Natural killer cell (primary cell): ENCODE data around the gene TBC1D10A. TPM values are rescaled to one million over a fixed set of nuclear protein-coding genes. Genes with fewer than 3 reads are reported as not detected.

Source experiments
- ATAC-seq, 3 donors: fragments of 150-1000 bp in 2 of 3; fragments of 200-7000 bp in 1 of 3; cut with Tn5 transposase; 1 replicate in 1 of 3; 2 replicates in 2 of 3; pipeline ENCODE4 v1.10.0; 2021; ENCODE audit warnings: mild to moderate bottlenecking in 2 of 3, moderate library complexity in 2 of 3
- DNase-seq, 2 donors: peaks; one replicate each; pipeline versions ENCODE4 v3.0.0 to v3.0.0-alpha.2; 2013 to 2021; ENCODE audit warnings: mixed read lengths in 1 of 2
- H3K27ac ChIP-seq: one replicate; pipeline ENCODE4 v1.5.1; 2013; ENCODE audit warnings: mild to moderate bottlenecking, low read length
- H3K27me3 ChIP-seq: one replicate; pipeline ENCODE4 v1.6.1; 2013; ENCODE audit warnings: low read length; ENCODE audit not compliant: control insufficient read depth, insufficient read depth
- H3K36me3 ChIP-seq: one replicate; pipeline ENCODE4 v1.6.1; 2013; ENCODE audit warnings: low read length; ENCODE audit not compliant: control insufficient read depth, insufficient read depth
- H3K4me1 ChIP-seq: one replicate; pipeline ENCODE4 v1.6.1; 2013; ENCODE audit warnings: low read length; ENCODE audit not compliant: control insufficient read depth, insufficient read depth
- H3K4me3 ChIP-seq: one replicate; pipeline ENCODE4 v1.5.1; 2013; ENCODE audit warnings: low read length
- H3K9me3 ChIP-seq: one replicate; pipeline ENCODE4 v1.6.1; 2013; ENCODE audit warnings: low read length; ENCODE audit not compliant: control insufficient read depth, insufficient read depth
- H3K27ac Mint-ChIP-seq, 2 donors: one replicate each; pipeline ENCODE4 v1.8.0; 2022; ENCODE audit warnings: mild to moderate bottlenecking in 2 of 2, mixed read lengths in 2 of 2, moderate library complexity in 1 of 2
- H3K27me3 Mint-ChIP-seq, 2 donors: one replicate each; pipeline ENCODE4 v1.8.0; 2022; ENCODE audit warnings: low read depth in 2 of 2, mixed read lengths in 2 of 2
- H3K36me3 Mint-ChIP-seq: one replicate; pipeline ENCODE4 v1.8.0; 2022; ENCODE audit warnings: mixed read lengths
- H3K4me1 Mint-ChIP-seq, 2 donors: one replicate each; pipeline ENCODE4 v1.8.0; 2022; ENCODE audit warnings: mixed read lengths in 2 of 2
- H3K4me3 Mint-ChIP-seq: one replicate; pipeline ENCODE4 v1.8.0; 2022; ENCODE audit warnings: mild to moderate bottlenecking, moderate library complexity, mixed read lengths
- H3K9me3 Mint-ChIP-seq, 2 donors: one replicate each; pipeline ENCODE4 v1.8.0; 2022; ENCODE audit warnings: mixed read lengths in 2 of 2
- WGBS: methylation state at CpG from one replicate; pipeline ENCODE4 v1.1.7; 2013; ENCODE audit warnings: missing lambda C conversion rate; ENCODE audit not compliant: insufficient coverage; 5-methylcytosine and 5-hydroxymethylcytosine counted together
- intact Hi-C: fragments of 100-400 bp; cut with micrococcal nuclease; formaldehyde crosslinking; loops from one replicate; pipeline ENCODE4 v1.14.2; 2022
- total RNA-seq, 4 donors: library from RNA; stranded (reverse); fragments of 120-200 nt in 1 of 4; gene quantifications; one replicate each; pipeline versions ENCODE4 v1.2.3 to v1.2.4, GENCODE V29; 2013 to 2022
- TF ChIP-seq, protein P1 (sequence below): fragments of 200-600 bp; IDR thresholded peaks from one replicate; pipeline ENCODE4 v1.8.0; 2022; ENCODE audit warnings: antibody characterized with exemption

Gene TBC1D10A
- total RNA-seq, 3 donors from 2014 or later (not counting 1 experiment from before 2014, with no cell fraction given) = 38.9 to 48.0 (median 47.9) TPM

DNA sequence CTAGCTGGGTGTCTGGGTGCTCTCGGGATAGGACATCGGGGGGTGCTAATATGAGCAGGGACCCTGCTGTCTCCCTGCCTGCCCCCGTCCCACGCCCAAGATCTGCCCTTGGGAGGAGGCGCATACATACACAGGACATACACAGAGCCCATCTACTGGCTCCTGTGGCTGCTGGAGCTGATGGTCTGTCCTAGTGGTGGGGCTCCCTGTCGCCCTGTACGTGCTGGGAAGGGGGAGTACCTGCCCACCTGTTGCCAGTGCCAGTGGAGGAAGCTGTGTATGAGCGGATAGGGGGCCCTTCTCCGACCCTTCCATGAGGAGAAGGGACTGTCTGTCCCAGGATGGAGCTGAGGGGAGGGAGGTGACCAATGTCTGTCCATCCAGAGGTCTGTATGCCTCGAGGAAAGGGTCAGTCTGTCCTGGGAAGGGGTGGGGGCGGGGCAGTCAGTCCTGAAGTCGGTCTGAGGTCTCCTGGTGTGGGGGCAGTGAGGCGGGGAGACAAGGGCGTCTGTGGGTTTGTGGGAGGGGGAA lies 952 bp downstream of the TBC1D10A start:
- peak overlapping the region; percentile 88 for H3K4me3 Mint-ChIP-seq
- no peak overlapping the region for H3K27ac ChIP-seq
- WGBS = 45% methylated on average over 14 of the region's 14 CpGs
- DNase-seq (peak in 1 of 2 donors; percentile 30), ATAC-seq (no peak)
- peaks cover 52% of the 10 kb centered on the region for H3K4me1 ChIP-seq
- intact Hi-C loops = loop anchor here (2.0 kb wide), 1 partner anchor 37 kb away; the partner anchor contains the start of gene CASTOR1
- H3K9me3 Mint-ChIP-seq = no peaks in the 10 kb centered on the region
- no peaks in the 10 kb centered on the region for H3K36me3 Mint-ChIP-seq
- TF ChIP-seq, protein P1, sequence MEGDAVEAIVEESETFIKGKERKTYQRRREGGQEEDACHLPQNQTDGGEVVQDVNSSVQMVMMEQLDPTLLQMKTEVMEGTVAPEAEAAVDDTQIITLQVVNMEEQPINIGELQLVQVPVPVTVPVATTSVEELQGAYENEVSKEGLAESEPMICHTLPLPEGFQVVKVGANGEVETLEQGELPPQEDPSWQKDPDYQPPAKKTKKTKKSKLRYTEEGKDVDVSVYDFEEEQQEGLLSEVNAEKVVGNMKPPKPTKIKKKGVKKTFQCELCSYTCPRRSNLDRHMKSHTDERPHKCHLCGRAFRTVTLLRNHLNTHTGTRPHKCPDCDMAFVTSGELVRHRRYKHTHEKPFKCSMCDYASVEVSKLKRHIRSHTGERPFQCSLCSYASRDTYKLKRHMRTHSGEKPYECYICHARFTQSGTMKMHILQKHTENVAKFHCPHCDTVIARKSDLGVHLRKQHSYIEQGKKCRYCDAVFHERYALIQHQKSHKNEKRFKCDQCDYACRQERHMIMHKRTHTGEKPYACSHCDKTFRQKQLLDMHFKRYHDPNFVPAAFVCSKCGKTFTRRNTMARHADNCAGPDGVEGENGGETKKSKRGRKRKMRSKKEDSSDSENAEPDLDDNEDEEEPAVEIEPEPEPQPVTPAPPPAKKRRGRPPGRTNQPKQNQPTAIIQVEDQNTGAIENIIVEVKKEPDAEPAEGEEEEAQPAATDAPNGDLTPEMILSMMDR = no peak
- peaks cover 7% of the 10 kb centered on the region for H3K36me3 ChIP-seq
- peak overlapping the region; percentile 82 to 84 for H3K27ac Mint-ChIP-seq
- H3K27me3 ChIP-seq = no peaks in the 10 kb centered on the region
- H3K4me1 Mint-ChIP-seq = peaks cover 42 to 57% of the 10 kb centered on the region in 2 donors
- H3K9me3 ChIP-seq = no peaks in the 10 kb centered on the region
- peak overlapping the region; percentile 51 for H3K4me3 ChIP-seq
- no peaks in the 10 kb centered on the region for H3K27me3 Mint-ChIP-seq

DNA sequence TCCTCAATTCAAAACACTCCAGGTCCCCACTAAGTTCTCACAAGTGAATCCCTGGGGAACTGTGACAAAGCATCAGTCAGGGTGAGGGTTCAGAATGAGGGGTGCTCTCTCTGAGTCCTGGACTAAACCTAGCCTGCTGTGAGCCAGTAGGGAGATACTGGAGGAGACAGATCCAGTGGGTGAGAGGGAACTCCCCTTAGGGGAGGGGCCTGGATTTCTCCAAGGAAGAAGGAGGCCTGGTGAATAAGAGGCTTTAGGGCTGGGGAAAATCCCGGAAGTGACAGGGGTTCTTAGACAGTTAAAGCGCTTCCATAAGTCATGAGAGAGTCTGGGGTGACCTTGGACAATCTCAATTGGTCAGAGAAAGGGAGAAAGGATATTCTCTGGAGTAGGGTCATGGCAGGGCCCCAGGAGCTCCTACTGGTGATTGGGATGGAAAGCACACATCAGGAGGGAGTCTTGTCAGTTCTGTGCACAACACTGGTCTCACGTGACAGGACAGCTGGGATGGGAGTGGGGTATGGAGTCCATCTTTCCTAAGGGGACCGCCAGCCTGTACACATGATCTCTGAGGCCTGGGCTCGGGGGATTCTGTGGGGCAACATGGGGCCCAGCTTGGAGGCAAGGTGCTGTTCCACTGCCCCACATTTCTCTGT lies 1.5 kb downstream of the TBC1D10A start:
- WGBS = 79% methylated on average over 5 of the region's 5 CpGs
- Histone ChIP-seq H3K27ac (peak overlapping the region; percentile 10), H3K27me3 (no peaks in the 10 kb centered on the region), H3K9me3 (no peaks in the 10 kb centered on the region), H3K36me3 (peaks cover 8% of the 10 kb centered on the region), H3K4me1 (peaks cover 56% of the 10 kb centered on the region), H3K4me3 (peak overlapping the region; percentile 51)
- DNase-seq = peak in 1 of 2 donors; percentile 29
- ATAC-seq = no peak
- peak overlapping the region; percentile 88 for H3K4me3 Mint-ChIP-seq
- intact Hi-C loops = no loop called here
- H3K36me3 Mint-ChIP-seq = no peaks in the 10 kb centered on the region
- H3K27me3 Mint-ChIP-seq = no peaks in the 10 kb centered on the region
- H3K27ac Mint-ChIP-seq = peak overlapping the region; percentile 82 to 84
- H3K9me3 Mint-ChIP-seq = no peaks in the 10 kb centered on the region
- H3K4me1 Mint-ChIP-seq = peaks cover 48 to 63% of the 10 kb centered on the region in 2 donors
- TF ChIP-seq, protein P1 = no peak

DNA sequence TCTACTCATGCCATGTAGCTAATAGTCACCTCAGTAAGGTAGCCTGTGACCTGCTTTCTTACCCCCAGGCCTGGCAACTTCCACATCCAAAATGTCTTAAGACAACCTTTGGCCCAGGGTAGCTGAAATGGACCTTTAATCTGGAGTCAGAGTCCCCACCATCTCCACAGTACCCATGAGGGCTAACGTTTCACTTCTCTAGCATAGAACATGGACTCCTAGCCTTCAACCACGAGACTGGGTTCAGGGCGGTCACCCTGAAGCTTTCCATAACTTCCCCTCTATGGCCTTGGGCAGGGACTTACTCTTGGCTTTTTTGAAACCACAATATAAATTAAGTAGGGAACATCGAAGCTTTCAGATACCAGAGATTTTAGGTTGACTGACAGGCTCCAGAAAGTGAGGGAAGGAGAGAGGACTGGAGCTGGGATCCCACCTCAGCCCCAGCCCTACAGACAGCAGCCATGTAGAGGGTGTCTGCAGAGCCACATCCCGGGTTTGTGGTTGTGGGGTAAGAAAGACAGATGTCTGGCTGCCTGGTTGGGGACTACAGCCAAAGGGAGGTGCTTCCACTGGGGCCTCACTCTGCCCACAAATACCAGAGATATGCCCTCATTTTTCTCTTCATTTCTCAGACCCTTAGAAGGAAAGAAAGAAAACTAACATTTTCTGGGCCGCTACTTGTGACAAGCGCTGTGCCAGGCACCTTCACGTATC lies 2.6 kb downstream of the TBC1D10A start:
- Histone ChIP-seq H3K4me1 (peaks cover 66% of the 10 kb centered on the region), H3K36me3 (peaks cover 18% of the 10 kb centered on the region), H3K9me3 (no peaks in the 10 kb centered on the region), H3K4me3 (no peak overlapping the region), H3K27ac (peak overlapping the region; percentile 10), H3K27me3 (no peaks in the 10 kb centered on the region)
- H3K9me3 Mint-ChIP-seq = no peaks in the 10 kb centered on the region
- H3K27me3 Mint-ChIP-seq = no peaks in the 10 kb centered on the region
- peak overlapping the region; percentile 88 for H3K4me3 Mint-ChIP-seq
- peak in 1 of 3 donors; percentile 37 for ATAC-seq
- peaks cover 56 to 74% of the 10 kb centered on the region in 2 donors for H3K4me1 Mint-ChIP-seq
- TF ChIP-seq, protein P1 = no peak
- WGBS = 44% methylated on average over 3 of the region's 8 CpGs
- peak; percentile 28 to 67 for DNase-seq
- H3K27ac Mint-ChIP-seq = peak overlapping the region; percentile 82 to 84
- intact Hi-C loops = no loop called here
- H3K36me3 Mint-ChIP-seq = no peaks in the 10 kb centered on the region
